ENCODE results near the gene CD19.
"Not testable (repeated sequence)": the region's sequence is repeated elsewhere in the genome, so short reads cannot be mapped to it uniquely, and the experiment has no call there.

CD19 gene

DNA sequence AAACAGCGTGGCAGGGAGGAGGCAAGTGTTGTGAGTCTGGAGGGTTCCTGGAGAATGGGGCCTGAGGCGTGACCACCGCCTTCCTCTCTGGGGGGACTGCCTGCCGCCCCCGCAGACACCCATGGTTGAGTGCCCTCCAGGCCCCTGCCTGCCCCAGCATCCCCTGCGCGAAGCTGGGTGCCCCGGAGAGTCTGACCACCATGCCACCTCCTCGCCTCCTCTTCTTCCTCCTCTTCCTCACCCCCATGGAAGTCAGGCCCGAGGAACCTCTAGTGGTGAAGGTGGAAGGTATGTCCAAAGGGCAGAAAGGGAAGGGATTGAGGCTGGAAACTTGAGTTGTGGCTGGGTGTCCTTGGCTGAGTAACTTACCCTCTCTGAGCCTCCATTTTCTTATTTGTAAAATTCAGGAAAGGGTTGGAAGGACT, at the start of gene CD19:
Gene CD19 (plus strand): TSS at position 171 of the 425 bp plus-strand sequence. CDS start 30 bp downstream, at position 201.
- no peak for DNase-seq

DNA sequence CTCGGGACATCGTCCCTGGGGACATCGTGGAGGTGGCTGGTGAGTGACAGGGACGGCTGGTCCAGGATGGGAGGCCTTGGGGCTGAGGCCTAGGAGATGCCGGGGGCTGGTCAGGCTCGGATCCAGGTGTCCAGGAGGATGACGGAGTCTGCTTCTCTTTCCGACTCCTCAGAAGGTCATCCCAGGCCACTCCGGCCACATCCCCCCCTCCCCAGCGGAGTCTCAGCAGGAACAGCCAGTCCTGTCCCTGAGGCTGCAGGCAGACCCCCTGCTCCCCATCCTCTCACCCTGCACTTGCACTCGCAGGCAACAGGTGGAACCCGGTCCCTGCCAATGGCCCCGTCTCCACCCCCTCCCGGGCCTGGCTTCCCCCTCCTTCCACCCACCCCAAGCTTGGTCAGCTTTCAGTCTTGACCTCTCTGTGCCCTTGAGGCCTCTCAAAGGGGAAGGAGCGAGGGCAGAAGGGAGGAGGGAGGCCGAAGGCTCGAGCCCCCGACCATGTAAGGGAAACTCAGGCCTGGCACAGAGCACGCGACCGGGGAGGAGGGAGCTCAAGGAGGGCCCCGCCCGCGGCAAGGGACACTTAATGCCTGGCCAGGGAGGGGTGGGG, 49.1 kb upstream of the CD19 start:
- DNase-seq, result no peak

DNA sequence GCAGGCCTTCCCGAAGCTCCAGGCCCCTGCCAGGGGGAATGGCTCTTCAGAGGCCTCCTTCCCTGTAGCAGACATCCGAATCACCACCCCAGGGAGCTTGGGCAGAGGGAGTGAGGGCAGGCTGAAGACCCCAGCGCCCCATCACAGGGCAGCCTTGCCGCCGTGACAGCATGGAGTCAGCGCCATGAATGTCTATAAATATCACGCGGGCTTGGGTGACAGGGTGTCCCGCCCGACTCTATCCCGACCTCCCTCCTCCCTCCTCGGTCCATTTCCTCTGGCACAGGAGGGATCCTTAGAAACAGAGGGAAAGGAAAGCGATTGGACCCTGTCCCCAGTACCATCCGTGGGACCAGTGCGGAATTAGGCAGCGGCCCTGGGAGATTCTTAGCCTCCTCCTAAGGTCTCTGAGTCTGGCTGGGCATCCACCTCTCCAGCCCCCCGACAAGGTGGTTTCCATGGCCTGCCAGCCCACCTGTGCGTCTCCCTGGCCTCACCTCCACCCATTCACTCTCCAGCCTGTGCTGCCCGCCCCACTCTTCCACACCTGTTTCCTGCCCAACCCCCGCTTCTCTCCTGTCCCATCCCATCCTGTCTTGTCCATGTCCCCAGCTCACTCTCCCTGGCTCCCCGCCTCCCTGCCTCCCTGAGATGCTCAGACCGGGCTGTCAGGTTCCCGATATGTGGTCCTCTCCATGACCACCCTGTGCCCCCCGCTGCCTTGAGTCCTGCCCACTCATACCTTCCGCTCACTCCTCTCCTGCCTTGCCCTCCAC, 48.4 kb upstream of the CD19 start:
- no peak for DNase-seq

DNA sequence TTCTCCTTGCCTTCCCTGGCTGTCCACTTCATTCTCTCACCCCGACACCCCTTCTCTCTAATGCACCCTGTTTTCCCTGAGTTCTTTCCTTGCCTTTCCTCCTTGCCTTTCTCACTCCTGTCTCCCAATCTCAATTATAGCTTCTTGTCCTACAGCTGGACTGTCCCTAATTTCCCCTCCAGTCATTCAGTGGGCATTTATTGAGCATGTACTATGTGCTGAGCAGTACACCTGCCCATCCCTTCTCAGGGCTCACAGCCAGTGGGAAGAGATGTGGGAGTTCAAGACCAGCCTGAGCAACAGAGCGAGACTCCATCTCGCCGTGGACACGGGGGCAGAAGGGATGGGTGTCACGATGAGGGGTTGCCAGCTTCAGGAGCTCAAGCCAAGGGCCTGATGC, 47.7 kb upstream of the CD19 start:
- DNase-seq, result no peak

DNA sequence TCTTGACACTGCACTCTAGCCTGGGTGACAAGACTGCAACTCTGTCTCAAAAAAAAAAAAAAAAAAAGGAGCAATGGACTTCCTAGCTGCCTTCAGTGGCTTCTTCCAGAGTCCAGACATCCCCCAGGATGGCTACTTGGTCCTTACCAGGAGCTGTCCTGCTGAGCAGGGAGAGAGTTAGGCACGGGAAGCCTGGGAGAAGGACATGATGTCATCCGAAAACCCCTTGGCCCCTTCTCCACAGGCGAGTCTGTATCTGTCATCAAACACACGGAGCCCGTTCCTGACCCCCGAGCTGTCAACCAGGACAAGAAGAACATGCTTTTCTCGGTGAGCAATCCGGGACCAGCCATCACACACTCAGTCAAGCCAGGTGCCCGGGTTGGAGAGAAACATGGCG, 44.8 kb upstream of the CD19 start:
- no peak for DNase-seq

DNA sequence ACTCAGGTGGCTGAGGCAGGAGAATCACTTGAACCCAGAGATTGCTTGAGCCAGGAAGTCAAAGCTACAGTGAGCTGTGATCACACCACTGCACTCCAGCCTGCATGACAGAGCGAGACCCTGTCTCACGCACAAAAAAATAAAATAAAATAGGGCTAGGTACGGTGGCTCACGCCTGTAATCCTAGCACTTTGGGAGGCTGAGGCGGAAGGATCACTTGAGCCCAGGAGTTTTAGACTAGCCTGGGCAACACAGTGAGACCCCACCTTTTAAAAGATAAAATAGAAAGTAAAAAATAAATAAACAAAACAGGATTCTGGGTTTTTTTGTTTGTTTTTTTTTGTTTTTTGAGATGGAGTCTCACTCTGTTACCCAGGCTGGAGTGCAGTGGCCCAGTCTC, 41.4 kb upstream of the CD19 start:
- DNase-seq, result not testable (repeated sequence)

DNA sequence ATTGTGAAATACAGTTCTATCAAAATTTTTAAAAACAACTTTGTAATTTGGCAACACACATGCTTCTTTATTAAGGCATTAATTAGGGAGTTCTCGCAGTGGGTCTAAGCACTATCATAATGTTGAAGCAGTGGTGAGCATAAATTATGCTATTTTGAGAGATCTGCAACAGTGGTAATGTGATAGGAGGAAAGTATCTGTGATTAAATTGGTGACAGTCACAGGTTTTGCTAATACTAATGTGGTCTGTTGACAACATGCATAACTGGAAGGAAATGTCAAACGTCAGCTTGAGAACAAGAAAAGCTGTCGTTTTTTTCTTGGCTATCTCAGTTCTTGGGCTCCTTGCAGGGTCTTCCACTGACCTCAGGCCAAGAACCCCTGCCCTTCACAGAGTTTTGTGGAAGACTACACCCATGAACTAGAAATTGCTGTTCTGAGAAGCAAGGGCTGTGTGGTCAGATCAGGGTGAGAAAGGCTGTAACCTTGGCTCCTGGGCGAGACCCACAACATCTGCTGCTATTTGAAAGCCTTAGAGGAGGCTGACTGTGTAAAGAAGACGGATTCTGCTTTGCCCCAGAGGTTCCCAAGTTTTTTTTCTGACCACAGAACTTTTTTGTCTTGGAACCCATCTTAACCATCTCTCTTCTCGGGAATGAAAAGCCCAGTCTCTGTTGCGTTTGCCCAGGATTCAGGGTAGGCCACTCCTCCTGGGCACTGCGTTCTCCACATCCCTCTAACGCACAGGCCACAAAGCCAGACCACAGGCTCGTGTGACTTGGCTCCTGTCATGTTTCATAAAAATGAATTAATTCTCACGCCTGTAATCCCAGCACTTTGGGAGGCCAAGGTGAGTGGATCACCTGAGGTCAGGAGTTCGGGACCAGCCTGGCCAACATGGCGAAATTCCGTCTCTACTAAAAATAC, 39.5 kb upstream of the CD19 start:
- DNase-seq, result no peak

DNA sequence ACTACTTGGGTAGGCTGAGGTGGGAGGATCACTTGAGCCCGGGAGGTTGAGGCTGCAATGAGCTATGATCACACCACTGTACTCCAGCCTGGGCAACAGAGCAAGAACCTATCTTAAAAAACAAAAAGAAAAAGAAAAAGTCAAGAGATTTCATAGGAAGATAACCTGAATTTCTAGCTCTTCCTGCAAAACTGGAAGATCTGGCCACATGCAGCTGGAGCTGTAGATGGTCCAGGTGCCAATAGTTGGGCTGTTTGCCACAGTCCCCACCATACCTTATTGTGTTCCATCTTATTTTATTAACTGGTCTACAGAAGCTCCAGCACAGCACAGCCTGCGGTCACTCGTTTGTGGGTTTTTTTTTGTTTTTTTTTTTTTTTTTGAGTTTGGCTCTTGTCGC, 38.5 kb upstream of the CD19 start:
- no peak for DNase-seq

DNA sequence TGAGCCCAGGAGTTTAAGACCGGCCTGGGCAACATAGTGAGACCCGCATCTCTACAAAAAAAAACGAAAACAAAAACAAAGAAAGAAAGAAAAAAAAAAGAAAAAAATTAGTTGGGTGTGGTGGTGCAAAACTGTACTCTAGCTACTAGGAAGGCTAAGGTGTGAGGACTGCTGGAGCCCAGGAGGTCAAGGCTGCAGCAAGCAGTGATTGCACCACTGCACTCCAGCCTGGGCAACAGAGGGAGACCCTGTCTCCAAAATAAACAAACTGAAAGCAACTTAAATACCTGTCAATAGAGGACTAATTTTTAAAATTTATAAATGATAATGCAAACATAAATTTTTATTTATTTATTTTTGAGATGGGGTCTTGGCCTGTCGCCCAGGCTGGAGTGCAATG, 36.2 kb upstream of the CD19 start:
- DNase-seq, result no peak

DNA sequence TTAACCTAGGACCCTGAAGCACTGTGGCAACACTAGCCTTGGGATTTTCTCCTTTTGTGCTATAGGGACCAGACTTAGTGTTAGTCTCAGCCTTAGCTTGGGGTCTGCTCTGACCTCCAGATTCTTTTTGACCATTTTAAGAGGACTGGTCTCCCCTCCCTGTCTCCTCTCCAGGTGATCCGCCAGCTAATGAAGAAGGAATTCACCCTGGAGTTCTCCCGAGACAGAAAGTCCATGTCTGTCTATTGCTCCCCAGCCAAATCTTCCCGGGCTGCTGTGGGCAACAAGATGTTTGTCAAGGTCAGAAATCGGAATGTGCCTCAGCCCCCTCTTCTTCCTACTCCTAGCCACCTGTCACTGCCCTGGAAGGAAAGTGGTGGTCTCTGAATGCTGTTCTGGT, 33.9 kb upstream of the CD19 start:
- DNase-seq, result no peak

DNA sequence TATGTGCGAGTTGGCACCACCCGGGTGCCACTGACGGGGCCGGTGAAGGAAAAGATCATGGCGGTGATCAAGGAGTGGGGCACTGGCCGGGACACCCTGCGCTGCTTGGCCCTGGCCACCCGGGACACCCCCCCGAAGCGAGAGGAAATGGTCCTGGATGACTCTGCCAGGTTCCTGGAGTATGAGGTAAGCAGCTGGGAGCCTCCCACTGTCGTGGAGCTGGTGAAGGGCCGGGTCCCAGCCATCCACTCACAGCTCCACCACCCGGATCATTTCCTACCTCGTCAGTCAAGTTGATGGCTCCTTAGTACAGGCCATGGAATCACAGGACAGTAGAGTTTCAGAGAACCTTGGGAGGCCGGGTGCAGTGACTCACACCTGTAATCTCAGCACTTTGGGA, 33.5 kb upstream of the CD19 start:
- DNase-seq, result no peak

DNA sequence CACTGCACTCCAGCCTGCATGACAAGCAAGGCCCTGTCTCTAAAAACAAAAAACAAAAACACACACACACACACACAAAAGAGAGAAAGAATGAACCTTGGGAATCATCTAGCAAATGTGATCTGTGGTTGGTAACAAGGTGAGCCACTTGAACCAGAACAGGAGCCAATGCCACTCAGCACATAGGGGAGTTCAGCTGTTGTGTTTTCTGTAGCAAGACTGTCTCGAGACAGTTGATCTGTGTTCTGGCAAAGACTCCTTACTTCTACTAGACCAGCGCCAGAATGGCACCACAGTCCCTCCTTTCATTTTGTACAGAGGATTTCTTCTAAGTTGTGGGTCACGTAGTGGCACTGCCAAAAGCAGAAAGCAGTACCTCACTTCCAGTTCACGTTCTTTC, 32.8 kb upstream of the CD19 start:
- no peak for DNase-seq

DNA sequence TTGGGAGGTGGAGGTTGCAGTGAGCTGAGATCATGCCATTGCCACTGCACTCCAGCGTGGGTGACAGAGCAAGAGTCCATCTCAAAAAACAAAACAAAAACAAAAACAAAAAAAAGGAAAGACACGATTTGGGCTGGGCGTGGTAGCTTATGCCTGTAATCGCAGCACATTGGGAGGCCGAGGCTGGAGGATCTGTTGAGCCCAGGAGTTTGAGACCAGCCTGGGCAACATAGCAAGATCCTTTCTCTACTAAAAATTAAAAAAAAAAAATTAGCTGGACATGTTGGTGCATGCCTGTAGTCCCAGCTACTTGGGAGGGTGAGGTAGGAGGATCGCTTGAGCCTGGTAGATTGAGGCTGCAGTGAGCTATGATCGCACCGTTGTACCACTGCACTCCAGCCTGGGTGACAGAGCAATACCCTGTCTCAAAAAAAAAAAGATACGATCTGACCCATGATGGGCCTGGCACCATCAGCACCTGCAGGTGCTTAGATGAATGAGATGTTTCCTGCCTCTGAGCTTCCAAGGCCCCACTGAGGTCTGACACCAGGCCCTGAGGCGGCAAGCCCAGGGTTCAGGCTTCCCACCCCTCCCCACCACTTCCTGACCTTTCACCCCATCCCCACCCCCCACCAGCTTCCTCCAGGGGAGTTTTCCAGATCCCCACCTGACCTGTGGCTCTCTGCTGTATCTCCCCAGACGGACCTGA, 31.7 kb upstream of the CD19 start:
- no peak for DNase-seq

DNA sequence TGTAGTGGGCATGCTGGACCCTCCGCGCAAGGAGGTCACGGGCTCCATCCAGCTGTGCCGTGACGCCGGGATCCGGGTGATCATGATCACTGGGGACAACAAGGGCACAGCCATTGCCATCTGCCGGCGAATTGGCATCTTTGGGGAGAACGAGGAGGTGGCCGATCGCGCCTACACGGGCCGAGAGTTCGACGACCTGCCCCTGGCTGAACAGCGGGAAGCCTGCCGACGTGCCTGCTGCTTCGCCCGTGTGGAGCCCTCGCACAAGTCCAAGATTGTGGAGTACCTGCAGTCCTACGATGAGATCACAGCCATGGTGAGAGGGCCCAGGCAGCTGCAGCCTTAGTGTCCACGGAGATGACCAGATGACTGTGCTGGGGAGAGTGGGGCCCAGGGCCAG, 31.2 kb upstream of the CD19 start:
- DNase-seq, result no peak

DNA sequence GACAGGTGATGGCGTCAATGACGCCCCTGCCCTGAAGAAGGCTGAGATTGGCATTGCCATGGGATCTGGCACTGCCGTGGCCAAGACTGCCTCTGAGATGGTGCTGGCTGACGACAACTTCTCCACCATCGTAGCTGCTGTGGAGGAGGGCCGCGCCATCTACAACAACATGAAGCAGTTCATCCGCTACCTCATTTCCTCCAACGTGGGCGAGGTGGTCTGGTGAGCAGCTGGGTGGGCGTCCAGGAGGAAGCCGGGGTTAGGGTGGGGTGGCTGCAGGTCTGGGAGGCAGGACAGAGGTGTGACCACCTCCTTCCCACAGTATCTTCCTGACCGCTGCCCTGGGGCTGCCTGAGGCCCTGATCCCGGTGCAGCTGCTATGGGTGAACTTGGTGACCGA, 29.9 kb upstream of the CD19 start:
- no peak for DNase-seq

DNA sequence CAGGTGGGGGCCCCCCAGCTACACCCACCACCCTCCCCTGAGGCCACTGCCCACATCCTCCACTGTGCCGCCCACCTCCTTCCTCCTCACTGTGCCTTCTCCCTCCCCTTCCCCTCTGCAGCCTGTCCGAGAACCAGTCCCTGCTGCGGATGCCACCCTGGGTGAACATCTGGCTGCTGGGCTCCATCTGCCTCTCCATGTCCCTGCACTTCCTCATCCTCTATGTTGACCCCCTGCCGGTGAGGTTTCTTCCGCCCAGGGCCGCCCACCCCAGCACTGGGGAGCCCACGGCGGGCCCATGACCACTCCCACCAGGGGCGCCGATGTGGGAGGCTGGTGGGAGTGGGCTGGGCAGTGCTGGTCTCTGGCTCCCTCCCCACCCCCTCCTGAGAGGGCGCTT, 28.9 kb upstream of the CD19 start:
- no peak for DNase-seq

DNA sequence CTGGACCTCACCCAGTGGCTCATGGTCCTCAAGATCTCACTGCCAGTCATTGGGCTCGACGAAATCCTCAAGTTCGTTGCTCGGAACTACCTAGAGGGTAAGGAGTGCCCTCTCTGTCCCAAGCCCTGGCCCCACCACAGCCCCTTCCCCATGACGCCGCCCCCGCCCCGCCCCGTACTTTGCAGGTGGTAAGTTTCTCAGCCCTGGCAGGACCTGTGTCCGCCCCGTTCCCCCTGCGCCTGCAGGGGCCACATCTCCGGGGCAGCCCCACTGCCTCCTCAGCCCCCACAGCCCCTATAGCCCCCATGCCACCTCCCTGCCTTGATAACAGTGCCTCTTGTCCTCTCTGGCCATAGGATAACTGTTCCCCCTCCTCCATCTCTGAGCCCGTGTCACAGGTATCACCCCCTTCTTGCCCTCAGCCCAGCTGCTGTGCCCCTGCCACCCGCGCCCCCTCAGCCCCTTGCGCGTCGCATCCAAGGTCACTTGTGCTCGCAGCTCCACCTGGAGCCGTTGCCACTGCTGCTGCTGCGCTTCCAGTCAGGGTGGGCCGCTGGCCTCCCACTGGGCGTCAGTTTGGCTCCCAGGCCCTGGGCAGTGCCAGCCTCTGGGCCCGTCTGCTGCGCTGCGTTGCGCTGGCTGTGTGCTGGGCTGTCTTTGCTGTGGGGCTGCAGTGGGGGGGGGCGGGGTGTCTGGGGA, 28.3 kb upstream of the CD19 start:
- DNase-seq, result no peak

DNA sequence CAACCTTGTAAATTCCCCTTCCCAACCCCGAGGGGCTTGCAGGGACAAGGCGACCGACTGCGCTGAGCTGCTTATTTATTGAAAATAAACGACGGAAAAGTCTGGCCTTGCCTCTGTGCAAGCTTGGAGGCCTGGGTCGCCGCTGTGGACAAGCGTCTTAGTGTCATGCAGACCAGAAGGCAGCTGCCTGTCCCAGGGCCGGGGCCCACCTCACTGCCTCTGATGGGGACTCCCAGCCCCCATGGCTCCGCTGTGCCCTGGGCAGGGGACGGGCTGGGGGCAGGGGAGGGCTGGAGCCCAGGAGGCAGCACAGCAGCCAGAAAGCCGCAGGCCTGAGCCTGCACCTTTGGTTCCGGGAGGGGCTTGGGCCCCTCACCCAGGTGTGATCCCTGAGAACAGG, 27.4 kb upstream of the CD19 start:
- DNase-seq, result no peak

DNA sequence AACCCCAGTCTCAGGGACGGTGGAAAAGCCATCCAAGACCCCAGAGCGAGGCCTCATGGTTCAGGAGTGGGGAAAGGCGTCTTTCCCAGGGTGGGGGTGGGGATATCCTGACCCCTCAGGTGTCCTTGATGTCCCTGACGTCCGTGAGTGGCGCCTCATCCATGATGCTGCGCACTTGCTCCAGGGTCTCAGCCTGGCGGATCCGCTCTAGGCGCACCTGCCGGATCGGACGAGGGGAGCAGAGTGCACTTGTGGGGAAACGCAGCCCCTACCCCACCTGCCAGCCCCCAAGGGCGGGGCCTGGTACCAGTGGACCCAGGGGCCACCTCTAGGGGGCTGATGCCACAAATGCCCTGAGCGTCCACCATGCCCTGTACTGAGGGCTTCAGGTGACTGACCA, 26.9 kb upstream of the CD19 start:
- DNase-seq, result no peak

DNA sequence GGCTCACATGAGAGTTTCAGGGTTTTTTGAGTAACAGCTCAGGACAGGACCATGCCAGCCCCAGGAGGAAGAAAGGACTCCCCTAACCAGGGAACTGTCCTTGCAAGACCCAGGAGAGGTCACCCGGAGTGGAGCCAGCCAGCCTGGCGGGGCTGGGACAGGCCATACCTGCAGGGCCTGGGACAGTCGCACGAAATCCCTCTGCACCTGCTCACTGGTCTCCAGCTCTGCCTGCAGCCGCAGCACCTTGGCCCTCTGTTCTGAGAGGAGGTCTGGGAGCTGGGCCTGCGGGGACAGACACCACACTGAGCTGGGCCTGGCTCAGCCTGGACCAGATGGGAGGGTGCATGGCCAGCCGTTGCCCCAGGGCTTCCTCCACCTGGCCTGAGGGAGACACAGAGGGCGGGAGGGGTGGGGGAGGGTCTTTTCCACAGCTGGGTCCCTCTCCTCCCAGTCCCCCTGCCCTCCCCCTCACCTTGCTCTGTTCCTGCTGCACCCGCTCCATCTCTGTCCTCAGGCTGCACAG, 26.5 kb upstream of the CD19 start:
- DNase-seq, result no peak

DNA sequence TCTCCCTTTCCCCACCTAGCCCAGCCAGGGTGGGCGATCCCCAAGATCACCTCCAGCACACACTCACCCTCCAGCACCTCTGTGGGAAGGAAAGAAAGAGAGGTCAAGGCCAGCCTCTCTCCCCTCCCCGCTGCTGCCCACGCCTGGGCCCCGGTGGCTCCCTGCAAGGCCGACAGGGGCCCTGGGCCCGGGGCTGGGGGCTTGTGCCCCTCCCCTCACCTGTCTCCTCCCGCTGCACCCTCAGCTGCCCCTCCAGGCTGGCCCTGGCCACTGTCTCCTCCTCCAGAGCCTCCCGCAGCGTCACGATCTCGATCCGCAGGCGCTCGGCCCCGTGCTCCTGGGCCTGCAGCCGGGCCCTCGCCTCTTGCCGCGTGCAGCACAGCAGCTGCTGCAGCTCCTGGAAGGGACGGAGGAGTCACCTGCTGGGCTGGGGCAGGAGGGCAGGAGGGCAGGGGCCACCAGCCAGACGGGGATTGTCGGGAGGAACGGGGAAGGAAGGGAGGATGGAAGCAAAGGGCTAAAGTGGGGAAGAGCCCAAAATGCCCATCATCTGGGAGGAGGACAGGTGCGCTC, 25.9 kb upstream of the CD19 start:
- no peak for DNase-seq

Measured in CD4-positive, alpha-beta T cell treated with Interleukin-17A for 4 hours (primary cell).